OCI-LY7 (cell line): ENCODE data around the gene DHRS7B. TPM values are rescaled to one million over a fixed set of nuclear protein-coding genes. Genes with fewer than 3 reads are reported as not detected.
"Not testable (repeated sequence)": the region's sequence is repeated elsewhere in the genome, so short reads cannot be mapped to it uniquely, and the experiment has no call there.

Source experiments
- BruUV-seq: library from RNA; stranded (reverse); fragments of 400-500 nt; replicated peaks from 2 replicates; lab custom pipeline; 2021; lab: Mats Ljungman, UMichigan
- CTCF ChIA-PET: fragments of 300-600 bp; sonication (Branson Sonifier 250); formaldehyde crosslinking; loops from one replicate; lab custom pipeline; 2022; ENCODE audit warnings: antibody characterized with exemption; ENCODE audit not compliant: unreplicated experiment; lab: Charles Lee
- POLR2A ChIA-PET: fragments of 300-600 bp; sonication (Branson Sonifier 250); formaldehyde crosslinking; loops from one replicate; lab custom pipeline; 2022; ENCODE audit warnings: antibody characterized with exemption; lab: Charles Lee
- DNase-seq: peaks from one replicate; pipeline ENCODE4 v3.0.0-alpha.2; 2015; ENCODE audit warnings: low spot score
- H2AFZ ChIP-seq: fragments of 200-600 bp; sonication (generic), shearing (Covaris generic); 2 replicates; pipeline ENCODE4 v1.6.1; 2014; ENCODE audit warnings: mild to moderate bottlenecking, antibody characterized with exemption, low read length, moderate library complexity
- H3K27ac ChIP-seq: fragments of 200-600 bp; sonication (generic); 2 replicates; pipeline ENCODE4 v1.5.1; 2014; ENCODE audit warnings: mixed run types, low read depth, mild to moderate bottlenecking, moderate library complexity, low read length, inconsistent platforms; ENCODE audit not compliant: poor library complexity, severe bottlenecking
- H3K36me3 ChIP-seq: fragments of 200-600 bp; sonication (generic); 2 replicates; pipeline ENCODE4 v1.6.1; 2014; ENCODE audit warnings: mild to moderate bottlenecking, antibody characterized with exemption, low read length, moderate library complexity, mixed read lengths; ENCODE audit not compliant: insufficient read depth
- H3K4me1 ChIP-seq: fragments of 200-600 bp; sonication (generic); 2 replicates; pipeline ENCODE4 v1.5.1; 2014; ENCODE audit warnings: mild to moderate bottlenecking, low read length; ENCODE audit not compliant: insufficient read depth, poor library complexity, severe bottlenecking
- H3K4me2 ChIP-seq: fragments of 200-600 bp; sonication (generic); 2 replicates; pipeline ENCODE4 v1.6.1; 2014; ENCODE audit warnings: mild to moderate bottlenecking, low read length
- H3K4me3 ChIP-seq: fragments of 200-600 bp; sonication (generic); 2 replicates; pipeline ENCODE4 v1.5.1; 2014; ENCODE audit warnings: mild to moderate bottlenecking, low read depth, low read length; ENCODE audit not compliant: poor library complexity, severe bottlenecking
- H3K79me2 ChIP-seq: fragments of 200-600 bp; sonication (generic); 2 replicates; pipeline ENCODE4 v1.6.1; 2016; ENCODE audit warnings: low read depth, mild to moderate bottlenecking, low read length, moderate library complexity, mixed read lengths; ENCODE audit not compliant: insufficient read depth
- H3K9me2 ChIP-seq: fragments of 200-600 bp; sonication (generic); 2 replicates; pipeline ENCODE4 v1.6.1; 2016; ENCODE audit warnings: mild to moderate bottlenecking, low read length, mixed read lengths; ENCODE audit not compliant: insufficient read depth
- H3K9me3 ChIP-seq: fragments of 200-600 bp; sonication (generic); 2 replicates; pipeline ENCODE4 v1.6.1; 2014; ENCODE audit warnings: mild to moderate bottlenecking, mixed run types, low read length, mixed read lengths
- H4K20me1 ChIP-seq: fragments of 200-600 bp; sonication (generic); 2 replicates; pipeline ENCODE4 v1.6.1; 2014; ENCODE audit warnings: mild to moderate bottlenecking, antibody characterized with exemption, low read length, moderate library complexity, mixed read lengths; ENCODE audit not compliant: insufficient read depth
- CTCF ChIP-seq: fragments of 200-600 bp; sonication (generic); conservative IDR thresholded peaks from 2 replicates; pipeline ENCODE4 v1.5.1; 2014; ENCODE audit warnings: mild to moderate bottlenecking, antibody characterized with exemption, low read length, moderate library complexity, mixed read lengths
- EZH2phosphoT487 ChIP-seq: fragments of 200-600 bp; sonication (generic); IDR thresholded peaks from 2 replicates; pipeline ENCODE4 v1.6.1; 2018; ENCODE audit warnings: low read depth, borderline replicate concordance, mild to moderate bottlenecking, mixed run types, antibody characterized with exemption, low read length, moderate library complexity, mixed read lengths
- intact Hi-C: fragments of 100-400 bp; cut with micrococcal nuclease; formaldehyde crosslinking; loops from one replicate; pipeline ENCODE4 v1.10.0; 2022; ENCODE audit not compliant: unreplicated experiment
- total RNA-seq, 2 experiments: library from RNA; depleted of rRNA in 1 of 2; stranded (reverse); fragments of >200 nt in 1 of 2; shearing (Covaris generic) in 1 of 2; gene quantifications; 2 replicates each; pipeline ENCODE4 v1.2.3, GENCODE V29; 2014 to 2022

The DHRS7B gene
- total RNA-seq, 2 experiments from 2014 or later, result 16.0 to 16.5 TPM

- Histone ChIP-seq H3K4me2 (peak overlapping the region; percentile 87), H3K79me2 (peaks cover 12% of the 10 kb centered on the region; the same call in 1 of the 2 replicates), H3K4me3 (peak overlapping the region; percentile 49), H3K9me2 (no peaks in the 10 kb centered on the region), H3K27ac (peak overlapping the region; percentile 72), H2AFZ (peak overlapping the region; percentile 90), H3K4me1 (peaks cover 42% of the 10 kb centered on the region), H3K36me3 (peaks cover 10% of the 10 kb centered on the region; the same call in 1 of the 2 replicates), H4K20me1 (no peaks in the 10 kb centered on the region), H3K9me3 (peaks cover 17% of the 10 kb centered on the region)
- DNase-seq, result peak; percentile 41
- POLR2A ChIA-PET, result no interaction called here
- intact Hi-C loops, result no loop called here
- no TSS peak for BruUV-seq
- CTCF ChIA-PET, result no interaction called here
- no peak for TF ChIP-seq CTCF
- no peak for TF ChIP-seq EZH2phosphoT487
These were observed 14.1 kb downstream of the DHRS7B start for GRCh38 chr17:21140911-21141310.

DNA sequence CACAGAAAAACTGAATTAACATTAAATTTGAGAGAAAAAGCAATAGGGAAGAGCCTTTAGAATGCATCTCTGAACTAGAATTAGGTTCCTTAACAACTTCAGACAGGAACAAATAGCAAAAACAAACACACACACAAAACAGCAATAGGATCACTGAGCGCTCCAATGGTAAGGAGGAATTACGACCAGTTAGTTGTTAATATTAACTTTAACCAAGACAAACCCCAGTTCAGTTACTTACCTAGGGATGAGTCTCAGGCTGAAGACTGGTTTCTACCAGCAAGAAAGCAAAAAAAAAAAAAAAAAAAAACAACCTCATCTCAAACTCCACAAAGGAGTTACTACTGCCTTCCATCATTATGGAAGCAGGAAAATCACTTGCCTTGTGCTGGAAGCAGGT lies 14.6 kb downstream of the DHRS7B start:
- Histone ChIP-seq H3K27ac (peak overlapping the region; percentile 72), H3K4me2 (peak overlapping the region; percentile 87)
- TF ChIP-seq CTCF (no peak), EZH2phosphoT487 (no peak)

DNA sequence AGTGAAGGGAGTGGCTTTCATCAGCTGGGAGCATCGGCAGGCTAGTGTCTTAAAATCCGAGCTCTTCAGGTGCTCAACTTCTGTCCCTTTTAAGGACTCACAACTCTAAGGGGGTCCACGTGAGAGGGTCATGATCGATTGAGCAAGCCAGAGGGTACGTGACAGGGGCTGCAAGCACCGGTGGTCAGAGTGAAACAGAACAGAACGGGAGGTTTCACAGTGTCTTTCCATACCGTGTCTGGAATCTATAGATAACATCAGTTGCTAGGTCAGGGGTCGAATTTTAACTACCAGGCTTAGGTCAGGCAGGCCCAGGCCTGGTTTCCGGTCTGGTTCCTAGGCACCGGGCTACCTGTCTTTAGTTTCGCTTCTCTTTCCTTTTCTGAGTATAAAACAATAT lies 15.3 kb downstream of the DHRS7B start:
- peaks cover 12% of the 10 kb centered on the region; the same call in 1 of the 2 replicates for H3K79me2 ChIP-seq
- H3K9me3 ChIP-seq, result peaks cover 12% of the 10 kb centered on the region
- peaks cover 42% of the 10 kb centered on the region for H3K4me1 ChIP-seq
- intact Hi-C loops, CTCF ChIA-PET, H3K36me3 ChIP-seq, H3K9me2 ChIP-seq, BruUV-seq, H4K20me1 ChIP-seq: not testable (repeated sequence)
- peak; percentile 62 for DNase-seq
- POLR2A ChIA-PET, result interaction anchor here (1.1 to 1.4 kb wide), 2 partner anchors 13 to 145 kb away, joined by 3 to 5 read pairs; no protein-coding TSS in a partner anchor
- peak overlapping the region; percentile 87 for H3K4me2 ChIP-seq
- H3K27ac ChIP-seq, result peak overlapping the region; percentile 72
- peak overlapping the region; percentile 49 for H3K4me3 ChIP-seq
- H2AFZ ChIP-seq, result peak overlapping the region; percentile 90; the same call in 1 of the 2 replicates

More for the DNA sequence above, 14.6 kb downstream of the DHRS7B start:
- peaks cover 10% of the 10 kb centered on the region; the same call in 1 of the 2 replicates for H3K36me3 ChIP-seq
- POLR2A ChIA-PET, result interaction anchor here (1.1 to 1.4 kb wide), 2 partner anchors 13 to 145 kb away, joined by 3 to 5 read pairs; no protein-coding TSS in a partner anchor
- peaks cover 12% of the 10 kb centered on the region; the same call in 1 of the 2 replicates for H3K79me2 ChIP-seq
- BruUV-seq, result no TSS peak
- H2AFZ ChIP-seq, result peak overlapping the region; percentile 90
- H3K9me2 ChIP-seq, result no peaks in the 10 kb centered on the region
- intact Hi-C loops, result no loop called here
- DNase-seq, result no peak
- H3K9me3 ChIP-seq, result peaks cover 12% of the 10 kb centered on the region
- peaks cover 42% of the 10 kb centered on the region for H3K4me1 ChIP-seq
- CTCF ChIA-PET, result no interaction called here
- H4K20me1 ChIP-seq, result no peaks in the 10 kb centered on the region
- peak overlapping the region; percentile 49 for H3K4me3 ChIP-seq
